ENCODE data around the gene EXOSC5. TPM values are rescaled to one million over a fixed set of nuclear protein-coding genes. Genes with fewer than 3 reads are reported as not detected.

Gene EXOSC5
- total and polyA plus RNA-seq, 9 of the 15 experiments (the other 6 are each of a cell fraction or from before 2014, with no cell fraction given) = 10.9 to 75.5 (median 37.8) TPM

GRCh38 chr19:41431426-41432386 lies 34.5 kb upstream of the EXOSC5 start:
- no peak overlapping the region for H3K4me3 ChIP-seq
- H3K27ac ChIP-seq (ENCODE audit: extremely low read depth, low read depth, low read length) = peak overlapping the region; percentile 39; the same call in 1 of the 3 replicates
- in situ Hi-C loops (cut with MboI) (no loop called here), intact Hi-C loops (cut with micrococcal nuclease) (loop anchor here (5.0 to 10.0 kb wide), 2 partner anchors 34 to 67 kb away; partner anchors contain the start of genes B9D2, BCKDHA and EXOSC5)
- no peaks in the 10 kb centered on the region for H3K9me1 ChIP-seq (ENCODE audit: control insufficient read depth, insufficient read depth, low read length)
- TSS peak; percentile 32 for BruUV-seq (replicated peaks)
- H3K27me3 ChIP-seq (ENCODE audit: control insufficient read depth in 2 of 2, insufficient read depth in 2 of 2, low read length in 2 of 2) = no peaks in the 10 kb centered on the region
- peaks cover 41% of the 10 kb centered on the region for H3K36me3 ChIP-seq (ENCODE audit: control insufficient read depth, insufficient read depth, low read length)
- peaks cover 14 to 39% of the 10 kb centered on the region in 2 experiments; a peak in 4 of 5 replicates for H3K4me1 ChIP-seq (replicated peaks in 1 of 2; ENCODE audit: control insufficient read depth in 2 of 2, insufficient read depth in 2 of 2, low read length in 2 of 2)
- H4K20me1 ChIP-seq (replicated peaks; ENCODE audit: control insufficient read depth, insufficient read depth, low read length) = no peaks in the 10 kb centered on the region; the same call in 1 of the 2 replicates
- WGBS (ENCODE audit: insufficient coverage, low coverage, missing lambda C conversion rate) = 73% methylated on average over 22 of the region's 23 CpGs
- no peak overlapping the region for H3K4me2 ChIP-seq (ENCODE audit: insufficient read depth, low read length)
- no peaks in the 10 kb centered on the region for H3K9me3 ChIP-seq (replicated peaks; ENCODE audit: control insufficient read depth, insufficient read depth, low read depth, low read length)
- POLR2A ChIA-PET = interaction anchor here (0.6 to 1.5 kb wide), 3 partner anchors 8 to 650 kb away, joined by 3 to 11 read pairs (median 3); partner anchors contain the start of gene DMAC2
- CTCF ChIA-PET (ENCODE audit: low intra/inter-chr PET ratio) = no interaction called here
- peak overlapping the region in 1 of 2 experiments; percentile 65; a peak in 2 of 4 replicates for H3K9ac ChIP-seq (ENCODE audit: insufficient read depth in 1 of 2, low read depth in 2 of 2, low read length in 2 of 2)
- H3K79me2 ChIP-seq (ENCODE audit: control insufficient read depth, insufficient read depth, low read length) = peaks cover 8% of the 10 kb centered on the region; the same call in 2 of the 3 replicates
- DNase-seq (ENCODE audit: extremely low read depth in 1 of 4, low spot score in 3 of 4) = peak in 2 of 4 experiments; percentile 41 to 57
- H2AFZ ChIP-seq (ENCODE audit: low read depth, low read length) = no peak overlapping the region
- peak; percentile 40 for FAIRE-seq
- no peak; the same call in 2 of the 3 replicates for ATAC-seq
- TF ChIP-seq SMC3 (conservative IDR thresholded peaks at IDR 0.05; ENCODE audit: insufficient read depth, low read depth, low read length) (0 out of 2 replicates have a peak, but pooled peaks have one; percentile 24), ESRRB (CRISPR knock-in tag; IDR thresholded peaks at IDR 0.05; ENCODE audit: borderline replicate concordance) (no peak), ZNF507 (tag; conservative IDR thresholded peaks at IDR 0.05) (no peak), ZFX (CRISPR knock-in tag; IDR thresholded peaks at IDR 0.05) (no peak), ZBTB17 (CRISPR knock-in tag; IDR thresholded peaks at IDR 0.05) (no peak), ZNF75A (CRISPR knock-in tag; IDR thresholded peaks at IDR 0.05) (no peak), NR2C1 (IDR thresholded peaks at IDR 0.05) (no peak), NR2C1 (tag; IDR thresholded peaks at IDR 0.05) (no peak), SNIP1 (IDR thresholded peaks at IDR 0.05; ENCODE audit: low read depth) (no peak), CBFB (CRISPR knock-in tag; IDR thresholded peaks at IDR 0.05) (no peak), TEAD4 (IDR thresholded peaks at IDR 0.05; ENCODE audit: low read length) (no peak), TEAD4 (CRISPR knock-in tag; IDR thresholded peaks at IDR 0.05; ENCODE audit: borderline replicate concordance) (no peak), CBX5 (IDR thresholded peaks at IDR 0.05; ENCODE audit: borderline replicate concordance, low read depth) (no peak), SRSF9 (IDR thresholded peaks at IDR 0.05; ENCODE audit: borderline replicate concordance, low read depth, low read length) (no peak), GTF2F1 (IDR thresholded peaks at IDR 0.05; ENCODE audit: low read depth, low read length) (no peak)
- TF ChIP-seq, protein P1, sequence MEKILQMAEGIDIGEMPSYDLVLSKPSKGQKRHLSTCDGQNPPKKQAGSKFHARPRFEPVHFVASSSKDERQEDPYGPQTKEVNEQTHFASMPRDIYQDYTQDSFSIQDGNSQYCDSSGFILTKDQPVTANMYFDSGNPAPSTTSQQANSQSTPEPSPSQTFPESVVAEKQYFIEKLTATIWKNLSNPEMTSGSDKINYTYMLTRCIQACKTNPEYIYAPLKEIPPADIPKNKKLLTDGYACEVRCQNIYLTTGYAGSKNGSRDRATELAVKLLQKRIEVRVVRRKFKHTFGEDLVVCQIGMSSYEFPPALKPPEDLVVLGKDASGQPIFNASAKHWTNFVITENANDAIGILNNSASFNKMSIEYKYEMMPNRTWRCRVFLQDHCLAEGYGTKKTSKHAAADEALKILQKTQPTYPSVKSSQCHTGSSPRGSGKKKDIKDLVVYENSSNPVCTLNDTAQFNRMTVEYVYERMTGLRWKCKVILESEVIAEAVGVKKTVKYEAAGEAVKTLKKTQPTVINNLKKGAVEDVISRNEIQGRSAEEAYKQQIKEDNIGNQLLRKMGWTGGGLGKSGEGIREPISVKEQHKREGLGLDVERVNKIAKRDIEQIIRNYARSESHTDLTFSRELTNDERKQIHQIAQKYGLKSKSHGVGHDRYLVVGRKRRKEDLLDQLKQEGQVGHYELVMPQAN (IDR thresholded peaks at IDR 0.05; ENCODE audit: borderline replicate concordance) = no peak
- TF ChIP-seq, protein P2, sequence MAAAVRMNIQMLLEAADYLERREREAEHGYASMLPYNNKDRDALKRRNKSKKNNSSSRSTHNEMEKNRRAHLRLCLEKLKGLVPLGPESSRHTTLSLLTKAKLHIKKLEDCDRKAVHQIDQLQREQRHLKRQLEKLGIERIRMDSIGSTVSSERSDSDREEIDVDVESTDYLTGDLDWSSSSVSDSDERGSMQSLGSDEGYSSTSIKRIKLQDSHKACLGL (CRISPR knock-in tag; IDR thresholded peaks at IDR 0.05; ENCODE audit: borderline replicate concordance, poor library complexity, severe bottlenecking) = no peak
